ENCODE results near the gene PACRG.

The PACRG gene

DNA sequence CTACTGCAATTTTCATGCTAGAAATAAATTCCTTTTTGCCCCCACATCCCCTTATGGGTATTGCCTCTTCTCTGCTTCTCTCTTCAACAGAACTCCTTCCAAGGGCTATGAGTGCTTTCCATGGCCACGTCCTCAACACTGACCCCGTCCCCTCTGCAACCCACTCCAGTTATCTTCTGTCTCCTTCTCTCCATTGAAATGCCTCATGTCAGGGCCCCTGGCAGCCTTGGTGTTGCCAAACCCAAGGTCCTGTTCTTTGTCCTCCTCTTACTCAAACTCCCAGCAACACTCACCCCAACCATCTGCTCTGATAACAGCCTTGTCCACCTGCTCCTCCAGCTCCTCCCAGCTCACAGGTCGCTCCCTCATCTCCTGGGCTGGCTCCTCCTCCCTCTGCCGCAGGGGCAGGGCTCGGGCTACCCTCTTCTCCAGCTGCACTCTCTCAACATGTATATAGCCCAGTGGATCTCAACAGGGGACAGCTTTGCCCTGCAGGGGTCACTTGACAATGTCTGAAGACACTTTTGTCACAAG lies 490.7 kb downstream of the PACRG start:
- DNase-seq: no peak

DNA sequence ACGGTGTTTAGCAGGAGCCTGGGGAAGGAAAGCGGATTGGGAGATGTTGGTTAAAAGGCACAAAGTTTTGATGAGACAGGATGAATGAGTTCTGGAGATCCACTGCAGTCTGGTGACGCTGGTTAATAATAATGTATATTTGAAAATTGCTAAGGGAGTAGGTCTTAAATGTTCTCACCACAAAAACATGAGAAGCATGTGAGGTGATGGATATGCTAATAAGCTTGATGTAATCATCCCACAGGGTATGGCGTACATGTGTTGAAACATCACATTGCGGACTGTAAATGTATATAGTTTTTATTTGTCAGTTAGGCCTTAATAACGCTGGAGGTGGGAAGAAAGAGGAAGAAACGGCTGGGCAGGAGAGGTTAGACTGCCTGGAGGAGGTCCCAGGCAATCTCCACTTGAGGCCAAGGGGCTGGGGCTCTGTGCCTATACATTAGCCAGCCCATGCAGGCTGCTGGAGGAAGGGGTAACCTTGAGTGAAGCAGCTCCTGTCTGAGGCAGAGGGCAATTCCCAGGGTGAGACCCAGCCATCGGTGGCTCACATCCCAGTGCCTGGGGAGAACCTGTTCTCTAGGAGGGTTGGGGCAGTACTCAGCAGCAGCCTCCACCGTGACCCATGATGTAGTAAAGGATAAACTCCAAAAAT lies 498.5 kb downstream of the PACRG start:
- no peak for DNase-seq

DNA sequence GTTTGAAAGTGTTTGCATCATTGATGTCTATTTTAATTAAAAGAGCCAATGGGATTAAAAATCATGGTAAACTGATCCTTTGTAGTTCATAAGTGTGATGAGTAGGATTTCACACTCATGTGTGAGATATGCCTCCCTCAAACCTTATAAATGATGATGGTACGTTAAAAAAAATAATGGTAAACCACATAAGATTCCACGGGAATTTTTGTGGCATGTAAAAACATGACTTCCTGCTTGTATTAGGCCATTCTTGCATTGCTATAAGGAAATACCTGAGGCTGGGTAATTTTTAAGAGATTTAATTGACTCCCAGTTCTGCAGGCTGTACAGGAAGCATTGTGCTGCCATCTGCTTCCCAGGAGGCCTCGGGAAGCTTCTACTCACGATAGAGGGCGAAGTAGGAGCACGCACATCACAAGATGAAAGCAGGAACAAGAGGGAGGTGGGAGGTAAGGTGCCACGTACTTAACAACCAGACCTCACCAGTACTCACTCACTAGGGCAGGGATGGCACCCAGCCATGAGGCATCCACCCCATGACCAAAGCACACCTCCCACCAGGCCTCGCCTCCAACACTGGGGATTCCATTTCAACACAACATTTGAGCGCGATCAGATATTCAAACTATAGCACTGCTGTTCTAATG lies 499.2 kb downstream of the PACRG start:
- DNase-seq: no peak

DNA sequence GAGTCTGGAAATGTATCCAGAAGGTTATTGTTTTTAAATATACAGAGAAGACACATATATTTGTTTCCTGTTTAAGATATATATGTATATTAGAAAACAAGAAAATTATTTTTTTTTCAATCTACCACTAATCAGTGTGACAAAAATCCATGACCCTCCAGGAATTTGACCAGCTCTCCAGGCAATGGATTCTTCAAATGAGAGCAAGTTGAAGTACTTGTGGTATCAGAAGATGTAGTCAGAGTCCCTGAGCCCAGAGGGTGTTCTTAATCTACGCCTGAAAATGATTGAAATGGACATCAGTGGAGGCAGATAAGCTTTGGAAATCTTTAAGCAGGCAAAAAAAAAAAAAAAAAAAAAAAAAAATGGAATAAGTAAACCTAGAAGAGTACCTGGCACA lies 500.3 kb downstream of the PACRG start:
- no peak for DNase-seq

DNA sequence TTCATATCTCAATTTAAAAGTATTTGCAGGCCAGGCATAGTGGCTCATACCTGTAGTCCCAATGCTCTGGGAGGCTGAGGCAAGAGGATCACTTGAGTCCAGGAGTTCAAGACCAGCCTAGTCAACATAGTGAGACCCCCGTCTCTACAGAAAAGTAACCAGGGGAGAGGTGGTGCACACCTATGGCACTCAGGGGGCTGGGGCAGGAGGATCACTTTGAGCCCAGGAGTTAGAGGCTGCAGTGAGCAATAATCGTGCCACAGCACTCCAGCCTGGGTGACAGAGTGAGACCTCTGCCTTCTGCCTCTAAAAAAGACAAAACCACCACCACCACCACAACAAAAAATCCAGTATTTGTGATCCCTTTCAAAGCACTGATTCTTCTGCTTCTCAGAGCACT lies 501.3 kb downstream of the PACRG start:
- no peak for DNase-seq

DNA sequence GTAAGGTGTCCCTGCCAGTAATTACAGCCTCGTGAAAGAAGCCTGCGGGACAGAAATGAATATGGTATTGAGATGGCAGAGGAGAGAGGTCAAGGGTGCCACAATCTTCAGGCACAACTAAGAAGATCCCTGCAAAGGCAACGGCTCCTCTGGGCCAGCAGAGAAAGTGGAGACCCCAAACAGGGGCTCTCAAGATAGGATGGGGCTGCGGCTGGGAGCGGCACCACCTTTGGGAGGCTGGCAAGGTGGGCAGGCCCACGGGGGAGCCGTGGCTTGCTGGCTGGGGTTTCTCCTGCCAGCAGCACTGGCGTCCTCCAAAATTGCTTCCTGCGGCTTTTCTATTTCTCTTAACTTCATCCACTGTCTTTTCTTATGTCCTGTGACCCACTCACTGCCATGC lies 503.1 kb downstream of the PACRG start:
- no peak for DNase-seq

DNA sequence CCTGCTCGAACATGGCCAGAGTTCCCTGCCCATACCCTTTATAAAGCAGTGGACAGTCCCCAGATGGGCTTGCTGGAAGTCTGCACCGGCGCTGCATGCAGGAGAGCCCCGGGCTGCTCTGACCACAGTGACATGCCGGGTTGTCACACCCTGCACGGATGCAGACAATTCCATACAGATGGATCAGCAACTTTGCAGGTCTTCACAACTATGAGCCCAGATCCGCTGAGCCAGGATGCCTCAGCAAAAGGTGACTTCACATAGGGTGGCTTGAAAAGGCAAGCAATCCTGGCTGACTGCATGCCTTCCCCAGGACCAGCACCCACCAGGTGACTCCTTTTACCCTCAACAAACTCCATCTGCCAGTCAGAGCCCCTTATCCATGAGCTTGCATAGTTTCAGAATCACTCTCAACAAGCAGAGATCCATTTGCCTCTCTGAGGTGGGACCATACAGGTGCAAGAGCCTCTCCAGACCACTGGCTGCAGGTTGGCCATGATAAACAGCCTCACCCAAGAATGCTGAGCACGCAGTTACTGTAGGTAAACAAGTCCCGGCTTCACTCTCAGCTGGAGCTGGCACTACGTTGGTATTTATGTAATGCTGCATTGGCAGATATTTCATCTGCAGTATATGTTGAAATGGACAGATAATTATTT lies 503.7 kb downstream of the PACRG start:
- DNase-seq: no peak

DNA sequence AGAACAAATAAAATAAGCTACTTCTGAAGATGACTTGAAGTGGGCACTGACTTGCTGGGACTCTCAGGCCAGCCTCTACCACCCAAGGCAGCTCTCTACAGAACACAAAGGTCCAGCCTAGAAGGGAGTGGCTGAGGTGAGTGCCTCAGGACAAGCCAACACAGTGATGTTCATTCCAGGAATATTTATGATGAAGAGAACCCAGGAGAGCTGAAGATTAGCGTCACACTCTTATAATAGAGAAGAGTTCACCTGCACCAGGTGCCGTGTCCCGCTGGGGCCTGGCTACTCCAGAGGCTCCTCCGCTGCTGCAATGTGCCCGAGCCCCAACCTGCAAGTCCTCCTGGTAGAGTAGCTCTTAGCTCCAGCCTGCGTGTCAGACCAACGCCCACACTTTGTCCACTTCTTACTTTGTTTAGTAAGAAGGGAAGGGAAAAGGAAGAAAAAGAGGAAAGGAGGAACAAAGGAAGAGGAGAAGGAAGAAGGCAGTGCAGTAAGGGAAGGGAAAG lies 504.3 kb downstream of the PACRG start:
- no peak for DNase-seq

DNA sequence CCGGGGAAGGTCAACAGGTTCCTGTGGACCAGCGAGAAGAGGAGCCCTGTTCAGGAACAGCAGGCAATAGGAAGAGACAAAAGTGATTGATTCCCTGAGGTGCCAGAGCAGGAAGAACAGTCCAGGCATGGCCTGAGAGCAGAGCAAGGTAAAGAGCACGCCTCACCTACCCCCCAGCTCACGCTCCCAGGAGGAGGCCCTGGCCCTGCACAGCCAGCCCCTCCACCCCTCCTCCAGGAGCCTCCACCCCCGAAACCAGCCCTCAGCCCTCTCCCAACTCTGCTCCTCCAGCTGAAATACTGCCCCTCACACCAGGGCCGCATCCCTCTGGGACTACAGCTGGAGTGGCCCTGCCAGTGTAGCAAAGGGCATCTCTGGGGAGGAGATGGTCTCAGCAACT lies 504.9 kb downstream of the PACRG start:
- DNase-seq: no peak

DNA sequence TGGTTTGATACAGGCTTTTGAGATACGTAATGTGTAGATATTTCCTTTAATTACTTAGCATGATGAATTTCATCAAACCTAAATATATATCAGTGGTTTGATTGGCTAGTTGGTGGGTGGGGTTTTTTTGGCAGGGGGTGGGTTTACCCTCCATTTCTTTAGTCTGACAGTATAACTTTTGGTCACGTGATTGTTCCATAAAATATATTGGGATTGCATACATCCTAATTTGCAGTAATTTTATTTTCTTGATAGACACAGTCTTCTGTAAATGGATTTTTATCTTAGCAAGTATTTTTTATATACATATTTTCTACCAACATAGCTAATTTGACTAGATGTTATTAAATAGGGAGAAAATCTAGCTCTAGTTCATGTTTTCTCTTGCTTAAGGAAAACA lies 509.3 kb downstream of the PACRG start:
- DNase-seq: no peak

DNA sequence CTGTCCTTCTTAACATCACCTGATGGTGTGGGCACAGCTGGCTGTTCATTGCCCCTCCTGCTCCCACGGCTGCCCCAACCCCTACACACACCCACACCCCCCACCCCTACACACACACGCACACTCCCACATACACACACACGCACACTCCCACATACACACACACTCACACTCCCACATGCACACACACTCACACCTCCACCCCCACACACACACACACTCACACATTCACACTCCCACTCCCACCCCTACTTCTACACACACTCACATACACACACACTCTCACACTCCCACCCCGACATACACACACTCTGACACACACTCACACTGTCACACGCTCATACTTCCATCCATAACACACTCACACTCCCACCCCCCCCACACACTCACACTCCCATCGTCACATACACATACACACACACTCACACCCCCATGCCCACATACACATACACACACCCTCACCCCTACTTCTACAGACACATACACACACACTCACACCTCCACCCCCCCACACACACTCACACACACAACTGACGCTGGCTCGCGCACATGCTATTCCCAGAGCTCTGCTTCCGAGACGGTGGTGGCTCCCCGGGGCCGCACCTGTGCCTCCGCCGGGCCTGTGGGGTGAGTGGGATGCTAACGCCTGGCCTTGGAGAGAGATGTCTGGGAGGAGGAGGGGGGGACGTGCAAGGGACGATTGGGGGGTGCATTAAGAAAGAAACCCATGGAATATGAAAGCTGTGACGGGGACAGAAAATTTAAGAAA lies 512.0 kb downstream of the PACRG start:
- DNase-seq: no peak

DNA sequence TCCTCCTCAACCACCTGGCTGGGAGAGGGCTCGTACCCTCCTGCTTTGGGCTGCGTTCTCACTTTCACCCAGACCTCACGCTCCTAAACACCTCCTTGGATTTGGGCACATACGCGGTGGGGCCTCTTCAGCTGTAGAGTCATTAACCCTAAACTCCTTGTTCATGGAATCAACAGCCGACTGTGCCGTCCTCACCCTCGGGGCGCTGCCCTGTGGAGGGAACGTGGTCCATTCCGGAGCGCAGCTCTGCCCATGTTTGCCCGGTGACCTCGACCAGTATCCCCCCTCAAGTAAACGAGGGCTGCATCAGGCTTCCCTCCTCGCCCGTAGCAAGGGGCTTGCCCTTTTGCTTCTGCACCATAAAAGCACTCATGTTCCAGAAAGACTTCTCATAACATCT lies 512.8 kb downstream of the PACRG start:
- DNase-seq: no peak

DNA sequence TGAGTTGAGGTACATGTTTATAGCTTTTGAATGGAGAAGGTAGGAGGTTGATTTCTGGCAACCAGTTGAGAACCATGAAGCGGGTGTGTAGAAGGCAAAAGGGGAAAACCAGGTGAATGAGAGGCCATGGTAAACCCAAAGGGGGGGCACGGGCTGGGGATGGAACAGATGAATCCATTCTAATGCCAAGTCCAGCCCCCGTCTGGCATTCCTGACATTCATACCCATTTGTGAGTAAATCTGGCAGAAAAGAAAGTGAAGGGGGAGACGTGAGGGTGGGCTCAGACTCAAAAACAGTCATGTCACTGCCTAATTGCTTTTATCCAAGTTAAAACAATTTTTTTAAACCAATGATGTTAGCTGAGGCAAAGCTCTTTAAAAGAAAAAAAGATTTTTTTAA lies 513.9 kb downstream of the PACRG start:
- DNase-seq: no peak

DNA sequence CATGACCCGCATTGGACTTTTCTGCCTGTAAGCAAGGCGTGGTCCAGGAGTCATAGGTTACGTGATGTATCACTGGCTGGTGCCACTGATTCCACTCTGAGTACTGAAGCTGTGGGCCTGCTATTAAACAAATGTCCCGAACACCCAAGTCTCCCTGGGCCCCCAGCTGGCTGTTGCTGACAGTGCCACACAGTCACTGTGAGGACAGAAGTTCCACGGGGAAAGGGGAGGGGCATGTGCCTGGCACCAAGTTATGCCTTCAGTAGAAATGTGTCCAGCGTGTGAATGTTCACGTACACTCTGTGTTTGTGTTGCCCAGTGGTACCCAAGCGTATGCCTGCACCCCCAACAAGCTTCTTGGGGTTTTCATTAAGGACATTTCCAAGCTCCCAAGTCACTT lies 515.3 kb downstream of the PACRG start:
- no peak for DNase-seq

DNA sequence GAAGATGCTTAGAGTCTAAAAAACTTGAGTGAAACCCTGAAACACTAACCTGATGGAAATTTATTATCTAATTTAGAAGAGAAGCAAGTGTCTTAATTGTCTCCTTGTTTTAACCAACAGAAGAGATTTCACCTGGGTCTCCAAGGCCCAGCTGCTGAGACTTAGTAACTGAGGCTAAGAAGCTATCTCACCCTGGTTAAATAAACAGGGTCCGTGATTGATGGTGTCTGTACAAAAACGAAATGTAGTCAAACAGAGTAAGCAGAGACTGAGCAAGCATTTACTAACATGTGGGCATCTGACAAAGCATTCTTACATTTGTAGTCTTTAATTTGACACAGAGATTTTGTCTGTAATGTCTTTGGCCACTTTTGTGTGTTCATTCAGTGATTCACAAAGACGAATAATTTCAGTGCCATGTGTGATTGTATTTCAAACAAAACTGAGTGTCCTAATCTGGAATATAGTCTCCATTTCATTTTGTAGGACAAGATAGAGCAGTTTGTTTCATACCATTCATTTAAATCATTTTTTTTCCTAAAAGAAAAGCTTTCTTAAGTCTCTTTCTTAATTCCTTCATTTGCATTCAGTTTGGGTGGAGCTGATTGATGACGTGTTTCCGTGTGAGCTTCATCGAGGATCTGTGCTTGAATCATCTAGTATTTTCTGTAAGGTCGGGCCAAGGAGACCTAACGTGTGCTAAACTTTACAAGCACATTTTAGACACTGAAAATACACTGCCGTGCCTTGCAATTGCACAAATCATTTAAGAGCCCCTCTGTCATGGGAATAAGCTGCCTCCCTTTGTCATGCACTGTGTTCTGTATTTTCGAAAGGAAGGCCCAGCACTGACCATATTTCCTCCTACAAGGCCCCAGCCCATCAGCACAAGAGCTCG lies 516.2 kb downstream of the PACRG start:
- no peak for DNase-seq

DNA sequence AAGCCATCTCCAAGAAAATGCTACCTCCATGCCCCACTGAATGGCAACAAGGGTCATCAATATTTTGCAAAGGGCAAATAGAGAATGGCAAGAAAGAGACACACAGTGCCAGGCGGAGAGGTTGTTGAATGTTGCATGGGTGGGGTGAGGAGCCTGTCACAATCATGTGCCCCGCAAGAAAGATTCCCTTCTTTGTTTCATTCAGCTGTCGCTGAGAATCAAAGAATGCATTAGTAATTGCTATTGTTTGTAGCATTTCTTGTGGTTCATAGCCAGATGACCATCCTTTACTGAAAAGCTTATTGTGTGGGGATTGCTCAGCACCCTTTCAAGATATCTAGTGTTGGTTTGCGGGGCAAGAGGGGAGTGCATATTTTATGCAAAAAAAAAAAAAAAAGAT lies 520.3 kb downstream of the PACRG start:
- no peak for DNase-seq

DNA sequence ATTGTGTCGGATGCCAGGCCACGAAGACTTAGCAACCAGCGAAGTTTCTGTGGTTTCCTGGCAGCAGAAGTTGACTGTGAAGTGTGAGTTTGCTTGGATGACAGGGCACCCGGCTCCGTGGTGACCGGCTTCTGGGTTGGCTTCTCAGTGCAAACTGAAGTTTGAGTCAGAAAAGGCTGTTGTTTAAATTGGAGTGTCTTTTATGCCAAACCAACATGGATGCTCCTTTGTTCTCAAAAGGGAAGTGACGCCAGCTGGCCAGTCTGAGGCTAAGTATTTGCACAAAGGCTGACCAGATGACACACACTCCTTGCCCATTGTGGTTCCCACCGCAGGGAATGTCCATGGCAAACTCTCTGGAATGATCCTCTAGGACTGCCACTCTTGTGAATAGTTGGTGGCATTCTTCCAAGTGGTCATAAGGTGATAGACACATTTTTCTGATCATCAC lies 521.9 kb downstream of the PACRG start:
- DNase-seq: no peak

DNA sequence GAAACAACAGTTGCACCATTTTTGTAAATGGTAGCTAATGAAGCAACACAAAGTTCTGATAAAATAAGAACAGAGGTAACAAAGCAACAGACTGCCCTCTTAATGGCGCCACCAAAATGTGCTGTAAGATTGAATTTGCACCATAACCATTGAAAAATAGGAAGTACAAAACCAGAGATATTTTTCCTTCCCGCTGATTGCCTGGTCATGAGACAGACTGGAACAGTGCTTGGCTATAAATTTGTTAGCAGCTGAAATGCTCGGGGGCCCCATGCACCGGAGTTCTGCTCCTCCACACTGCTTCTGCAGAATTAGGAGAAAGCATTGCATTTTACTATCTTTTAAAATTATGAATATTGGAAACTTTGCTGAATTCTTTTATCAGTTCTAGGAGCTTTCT lies 522.3 kb downstream of the PACRG start:
- no peak for DNase-seq

DNA sequence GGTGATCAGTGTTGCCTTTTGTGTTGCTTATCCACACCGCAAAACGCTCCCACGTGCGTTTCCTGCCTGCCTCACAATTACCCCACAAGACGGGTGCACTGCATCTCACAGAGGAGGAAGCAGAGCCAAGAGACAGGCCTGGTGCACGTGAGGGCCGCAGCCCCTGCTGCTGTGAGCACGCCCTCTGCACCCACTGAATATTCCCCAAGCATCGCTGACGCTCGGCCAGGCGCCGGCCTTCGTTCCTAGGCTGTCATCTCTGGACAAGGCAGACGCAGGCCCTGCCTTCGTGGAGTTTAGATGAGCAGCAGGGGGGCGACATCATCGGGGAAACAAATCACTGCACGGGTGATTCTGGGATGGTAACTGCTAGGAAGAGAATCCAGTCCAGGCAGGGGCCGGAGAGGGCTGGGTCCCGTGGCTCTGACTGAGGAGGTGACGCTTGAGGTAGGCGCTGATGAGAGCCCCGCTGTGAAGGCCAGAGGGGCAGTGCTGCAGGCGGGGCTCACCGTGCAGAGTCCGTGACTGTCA lies 524.4 kb downstream of the PACRG start:
- DNase-seq: no peak

DNA sequence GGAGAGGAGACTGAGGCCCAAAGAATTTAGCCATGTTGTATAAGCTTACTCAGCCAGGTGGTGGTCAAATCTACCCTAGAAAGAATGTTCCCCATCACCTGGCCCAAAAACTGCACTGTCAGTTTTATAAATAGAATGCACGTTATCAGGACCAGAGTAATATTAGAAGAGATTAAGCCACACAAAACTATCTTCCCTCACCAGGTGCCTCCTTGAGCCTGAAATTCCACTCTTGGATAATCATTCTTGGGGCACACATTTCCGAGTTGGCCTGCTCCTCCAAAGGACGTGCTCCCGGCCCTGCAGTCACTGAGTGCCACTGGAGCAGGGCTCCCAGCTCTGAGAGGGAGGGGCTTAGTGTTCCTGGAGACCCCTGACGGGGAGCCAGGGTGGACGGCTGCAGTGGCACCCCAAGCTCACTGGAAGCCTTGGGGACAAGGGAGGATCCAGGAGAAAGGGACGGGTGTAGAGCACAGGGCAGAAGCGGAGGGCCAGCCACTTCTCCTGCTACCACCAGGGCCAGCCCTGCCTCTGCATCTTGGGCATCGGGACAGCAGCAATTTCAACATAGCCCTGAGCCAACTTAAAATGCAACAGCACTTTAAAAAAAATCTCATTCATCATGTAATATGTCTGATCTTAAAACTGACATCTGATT lies 525.9 kb downstream of the PACRG start:
- DNase-seq: no peak

DNA sequence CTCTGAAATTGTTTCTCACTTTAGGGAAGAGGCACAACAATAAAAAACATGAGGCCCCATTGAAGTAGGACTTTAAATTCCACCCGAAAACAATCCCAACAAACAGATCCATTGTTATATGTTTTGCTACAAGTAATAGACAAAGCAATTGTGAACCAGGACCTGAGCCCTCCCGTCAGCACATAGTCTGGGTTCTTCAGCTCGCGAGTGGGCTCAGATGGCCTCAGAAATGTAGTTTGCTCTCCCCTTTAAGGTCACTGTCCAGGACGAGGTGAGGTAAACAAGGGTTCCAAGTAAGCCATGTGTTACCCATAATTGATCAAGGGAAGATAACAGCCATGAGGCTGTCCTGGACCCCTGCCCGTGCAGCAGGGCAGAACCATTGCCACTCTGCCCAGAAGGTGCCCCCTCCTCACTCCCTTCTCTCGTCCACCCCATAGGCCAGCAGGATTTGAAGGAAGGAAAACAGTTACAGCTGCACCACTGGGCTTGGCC lies 526.6 kb downstream of the PACRG start:
- DNase-seq: no peak

All from NCI-H446 (cell line).